HepG2 (cell line): ENCODE measurements around the gene CKAP5. TPM values are rescaled to one million over a fixed set of nuclear protein-coding genes. Genes with fewer than 3 reads are reported as not detected.

Source experiments
- CTCF ChIP-seq: sonication (generic); formaldehyde crosslinking; IDR thresholded peaks from 2 replicates; pipeline ENCODE4 v1.5.0; 2020; ENCODE audit warnings: mild to moderate bottlenecking, missing genetic modification reagents, moderate library complexity
- KDM6A ChIP-seq: IDR thresholded peaks from 2 replicates; pipeline ENCODE4 v1.6.1; 2016; ENCODE audit warnings: low read depth
- KLF16 ChIP-seq, 2 experiments: sonication (generic) in 1 of 2; formaldehyde crosslinking in 1 of 2; IDR thresholded peaks; 2 replicates each; pipeline versions ENCODE4 v1.6.1 to v1.8.0; 2016 to 2023; ENCODE audit warnings: missing genetic modification reagents in 2 of 2, missing compliant biosample characterization in 1 of 2
- PAF1 ChIP-seq: IDR thresholded peaks from 2 replicates; pipeline ENCODE4 v1.6.1; 2016; ENCODE audit warnings: missing genetic modification reagents, missing compliant biosample characterization
- PAWR ChIP-seq: sonication (generic); formaldehyde crosslinking; IDR thresholded peaks from 2 replicates; pipeline ENCODE4 v1.4.0; 2020; ENCODE audit warnings: missing genetic modification reagents, mild to moderate bottlenecking, borderline replicate concordance
- PHF21A ChIP-seq: sonication (generic); formaldehyde crosslinking; IDR thresholded peaks from 2 replicates; pipeline ENCODE4 v1.5.0; 2020; ENCODE audit warnings: mild to moderate bottlenecking, missing genetic modification reagents
- PRDM15 ChIP-seq: sonication (generic); formaldehyde crosslinking; IDR thresholded peaks from 2 replicates; pipeline ENCODE4 v1.4.0; 2020; ENCODE audit warnings: missing genetic modification reagents
- RBFOX2 ChIP-seq: fragments of 200-400 bp; formaldehyde crosslinking; IDR thresholded peaks from 2 replicates; pipeline ENCODE4 v1.6.1; 2017; ENCODE audit warnings: low read depth, mild to moderate bottlenecking, low read length
- SIN3A ChIP-seq: IDR thresholded peaks from 2 replicates; pipeline ENCODE4 v1.6.1; 2011; ENCODE audit warnings: low read depth, mild to moderate bottlenecking, control low read depth, low read length, borderline replicate concordance
- SKIL ChIP-seq: sonication (generic); formaldehyde crosslinking; IDR thresholded peaks from 2 replicates; pipeline ENCODE4 v1.8.0; 2022; ENCODE audit warnings: missing genetic modification reagents, mild to moderate bottlenecking, moderate library complexity, borderline replicate concordance
- SP4 ChIP-seq: sonication (generic); formaldehyde crosslinking; IDR thresholded peaks from 2 replicates; pipeline ENCODE4 v1.8.1; 2023; ENCODE audit warnings: mild to moderate bottlenecking, missing genetic modification reagents
- ZBTB33 ChIP-seq: sonication (generic); formaldehyde crosslinking; IDR thresholded peaks from 2 replicates; pipeline ENCODE4 v1.4.0; 2020; ENCODE audit warnings: missing genetic modification reagents
- ZNF12 ChIP-seq: sonication (generic); formaldehyde crosslinking; IDR thresholded peaks from 2 replicates; pipeline ENCODE4 v1.5.0; 2020; ENCODE audit warnings: missing genetic modification reagents
- ZNF605 ChIP-seq: sonication (generic); formaldehyde crosslinking; IDR thresholded peaks from 2 replicates; pipeline ENCODE4 v1.8.0; 2022; ENCODE audit warnings: mild to moderate bottlenecking, missing genetic modification reagents
- ZNF782 ChIP-seq: sonication (generic); formaldehyde crosslinking; IDR thresholded peaks from 2 replicates; pipeline ENCODE4 v1.4.0; 2020; ENCODE audit warnings: missing genetic modification reagents, mild to moderate bottlenecking, borderline replicate concordance
- ZSCAN9 ChIP-seq: IDR thresholded peaks from 2 replicates; pipeline ENCODE4 v1.6.1; 2016; ENCODE audit warnings: borderline replicate concordance
- polyA plus RNA-seq, 8 experiments: library from polyadenylated mRNA; depleted of rRNA in 3 of 8; stranded (reverse) in 7 of 8; unstranded in 1 of 8; fragments of >200 nt; fragmentation: Illumina TruSeq in 4 of 8; extraction: Trizol in 4 of 8; gene quantifications; 2 replicates each; pipeline versions ENCODE4 v1.2.1 to v1.2.3, GENCODE V29; 2011 to 2016; ENCODE audit warnings: low read depth in 4 of 8, missing spikeins in 1 of 8, mixed read lengths in 1 of 8; ENCODE audit not compliant: insufficient read depth in 1 of 8
- total RNA-seq, 5 experiments: library from RNA; depleted of rRNA; stranded (reverse); fragments of >200 nt; fragmentation: Illumina TruSeq; extraction: Trizol; gene quantifications; 2 replicates each; pipeline ENCODE4 v1.2.3, GENCODE V29; 2016; ENCODE audit warnings: low read depth in 1 of 5

CKAP5 gene
- total and polyA plus RNA-seq, 2 of the 13 experiments (the other 11 are each of a cell fraction or from before 2014, with no cell fraction given): 79.2 to 103 TPM

GRCh38 chr11:46718155-46719019, 127.7 kb downstream of the CKAP5 start (continued):
- TF ChIP-seq ZNF782 (CRISPR knock-in tag) (no peak), ZSCAN9 (CRISPR knock-in tag) (peak; percentile 85; the same call in 1 of the 2 replicates), ZNF605 (CRISPR knock-in tag) (peak; percentile 94), PRDM15 (CRISPR knock-in tag) (0 out of 2 replicates have a peak, but pooled peaks have one; percentile 28), SKIL (CRISPR knock-in tag) (peak; percentile 92), KDM6A (CRISPR knock-in tag) (peak; percentile 100), RBFOX2 (no peak), PAF1 (CRISPR knock-in tag) (no peak), SP4 (CRISPR knock-in tag) (peak; percentile 78), PAWR (no peak), KLF16 (CRISPR knock-in tag; IDR thresholded peaks at IDR 0.05) (peak in 1 of 2 experiments; percentile 89; a peak in 2 of 4 replicates), PHF21A (peak; percentile 100), ZNF12 (CRISPR knock-in tag) (no peak), CTCF (CRISPR knock-in tag) (peak; percentile 50), SIN3A (peak; percentile 71; the same call in 1 of the 2 replicates), ZBTB33 (0 out of 2 replicates have a peak, but pooled peaks have one; percentile 63)
